SJSA1 (cell line): ENCODE measurements around the gene CEACAM20. TPM values are rescaled to one million over a fixed set of nuclear protein-coding genes. Genes with fewer than 3 reads are reported as not detected.
"Not testable (repeated sequence)": the region's sequence is repeated elsewhere in the genome, so short reads cannot be mapped to it uniquely, and the experiment has no call there.

Experiments used
- DNase-seq, 2 experiments: peaks; one replicate each; pipeline ENCODE4 v3.0.0-alpha.2; 2015 to 2020; ENCODE audit warnings: low spot score in 2 of 2, low read depth in 1 of 2
- H3K27ac ChIP-seq: fragments of 250-450 bp; sonication (Bioruptor Pico); 2 replicates; pipeline ENCODE4 v1.5.1; 2020; ENCODE audit warnings: mild to moderate bottlenecking, moderate library complexity
- H3K27me3 ChIP-seq: fragments of 250-450 bp; sonication (Bioruptor Pico); replicated peaks from 2 replicates; pipeline ENCODE4 v1.5.1; 2020; ENCODE audit warnings: mild to moderate bottlenecking, moderate library complexity
- H3K36me3 ChIP-seq: fragments of 250-450 bp; sonication (Bioruptor Pico); 2 replicates; pipeline ENCODE4 v1.5.1; 2020; ENCODE audit warnings: mild to moderate bottlenecking
- H3K4me1 ChIP-seq: fragments of 250-450 bp; sonication (Bioruptor Pico); replicated peaks from 2 replicates; pipeline ENCODE4 v1.6.1; 2021; ENCODE audit warnings: mild to moderate bottlenecking
- H3K4me3 ChIP-seq: fragments of 250-450 bp; sonication (Bioruptor Pico); 2 replicates; pipeline ENCODE4 v1.5.1; 2020; ENCODE audit warnings: mild to moderate bottlenecking
- H3K9me3 ChIP-seq: fragments of 250-450 bp; sonication (Bioruptor Pico); replicated peaks from 2 replicates; pipeline ENCODE4 v1.5.1; 2020; ENCODE audit warnings: mild to moderate bottlenecking
- total RNA-seq: library from RNA; depleted of rRNA; stranded (reverse); fragments of >200 nt; shearing (Covaris generic); gene quantifications from 2 replicates; pipeline ENCODE4 v1.2.3, GENCODE V29; 2014

Gene CEACAM20
- total RNA-seq, 1 experiment from 2014 or later: 0.08 TPM

- H3K4me3 ChIP-seq, DNase-seq, H3K36me3 ChIP-seq, H3K9me3 ChIP-seq, H3K27me3 ChIP-seq, H3K27ac ChIP-seq: not testable (repeated sequence)
- H3K4me1 ChIP-seq: peaks cover 42% of the 10 kb centered on the region
These were observed 5.9 kb upstream of the CEACAM20 start for GRCh38 chr19:44535361-44535760.

- Histone ChIP-seq H3K36me3 (no peaks in the 10 kb centered on the region), H3K27me3 (no peaks in the 10 kb centered on the region), H3K4me3 (no peak overlapping the region), H3K4me1 (peaks cover 43% of the 10 kb centered on the region), H3K27ac (peak overlapping the region; percentile 56), H3K9me3 (no peaks in the 10 kb centered on the region)
- DNase-seq: peak; percentile 82 to 92
These were observed 3.3 kb upstream of the CEACAM20 start for GRCh38 chr19:44532819-44533218.

GRCh38 chr19:44530777-44531176 lies 1.3 kb upstream of the CEACAM20 start:
- Histone ChIP-seq H3K4me3 (no peak overlapping the region), H3K27ac (0 out of 2 replicates have a peak overlapping the region, but pooled peaks have one; percentile 22), H3K36me3 (no peaks in the 10 kb centered on the region), H3K9me3 (no peaks in the 10 kb centered on the region), H3K4me1 (peaks cover 36% of the 10 kb centered on the region), H3K27me3 (no peaks in the 10 kb centered on the region)
- peak in 1 of 2 experiments; percentile 64 for DNase-seq

GRCh38 chr19:44527554-44527953 lies 1.9 kb downstream of the CEACAM20 start:
- no peak overlapping the region for H3K4me3 ChIP-seq
- H3K4me1 ChIP-seq: peaks cover 21% of the 10 kb centered on the region
- no peaks in the 10 kb centered on the region for H3K36me3 ChIP-seq
- DNase-seq: no peak
- no peaks in the 10 kb centered on the region for H3K9me3 ChIP-seq
- no peak overlapping the region for H3K27ac ChIP-seq
- no peaks in the 10 kb centered on the region for H3K27me3 ChIP-seq

GRCh38 chr19:44525721-44526430 lies 3.6 kb downstream of the CEACAM20 start:
- no peaks in the 10 kb centered on the region for H3K27me3 ChIP-seq
- H3K4me1 ChIP-seq: peaks cover 6% of the 10 kb centered on the region
- no peaks in the 10 kb centered on the region for H3K9me3 ChIP-seq
- H3K27ac ChIP-seq: no peak overlapping the region
- no peak overlapping the region for H3K4me3 ChIP-seq
- H3K36me3 ChIP-seq: no peaks in the 10 kb centered on the region
- DNase-seq: no peak

GRCh38 chr19:44521370-44521769 lies 8.1 kb downstream of the CEACAM20 start:
- Histone ChIP-seq H3K9me3 (no peaks in the 10 kb centered on the region), H3K36me3 (no peaks in the 10 kb centered on the region), H3K27me3 (no peaks in the 10 kb centered on the region), H3K27ac (no peak overlapping the region), H3K4me1 (peaks cover 10% of the 10 kb centered on the region), H3K4me3 (no peak overlapping the region)
- DNase-seq: no peak

- Histone ChIP-seq H3K4me3 (no peak overlapping the region), H3K27me3 (no peaks in the 10 kb centered on the region), H3K27ac (no peak overlapping the region), H3K36me3 (no peaks in the 10 kb centered on the region), H3K4me1 (peaks cover 18% of the 10 kb centered on the region), H3K9me3 (no peaks in the 10 kb centered on the region)
- peak; percentile 53 to 62 for DNase-seq
These were observed 12.3 kb downstream of the CEACAM20 start for GRCh38 chr19:44517146-44517545.

- DNase-seq: no peak
These were observed 13.6 kb downstream of the CEACAM20 start for GRCh38 chr19:44515907-44516306.

GRCh38 chr19:44515031-44515430 lies 14.4 kb downstream of the CEACAM20 start:
- no peak for DNase-seq

More at GRCh38 chr19:44515907-44516306, 13.6 kb downstream of the CEACAM20 start:
- H3K27me3 ChIP-seq: no peaks in the 10 kb centered on the region
- no peak overlapping the region for H3K27ac ChIP-seq
- H3K4me1 ChIP-seq: peaks cover 18% of the 10 kb centered on the region
- no peaks in the 10 kb centered on the region for H3K9me3 ChIP-seq
- no peaks in the 10 kb centered on the region for H3K36me3 ChIP-seq
- H3K4me3 ChIP-seq: no peak overlapping the region

GRCh38 chr19:44512326-44513298 lies 16.9 kb downstream of the CEACAM20 start:
- no peak overlapping the region for H3K4me3 ChIP-seq
- H3K9me3 ChIP-seq: no peaks in the 10 kb centered on the region
- no peak overlapping the region for H3K27ac ChIP-seq
- peaks cover 18% of the 10 kb centered on the region for H3K4me1 ChIP-seq
- DNase-seq: peak; percentile 41 to 59
- no peaks in the 10 kb centered on the region for H3K27me3 ChIP-seq
- no peaks in the 10 kb centered on the region for H3K36me3 ChIP-seq

More at GRCh38 chr19:44515031-44515430, 14.4 kb downstream of the CEACAM20 start:
- Histone ChIP-seq H3K27ac (no peak overlapping the region), H3K4me1 (peaks cover 18% of the 10 kb centered on the region), H3K27me3 (no peaks in the 10 kb centered on the region), H3K4me3 (no peak overlapping the region), H3K9me3 (no peaks in the 10 kb centered on the region), H3K36me3 (no peaks in the 10 kb centered on the region)

- H3K4me1 ChIP-seq: peaks cover 8% of the 10 kb centered on the region
- DNase-seq: no peak
- no peaks in the 10 kb centered on the region for H3K27me3 ChIP-seq
- H3K36me3 ChIP-seq: no peaks in the 10 kb centered on the region
- no peaks in the 10 kb centered on the region; the same call in 1 of the 2 replicates for H3K9me3 ChIP-seq
- no peak overlapping the region for H3K4me3 ChIP-seq
- H3K27ac ChIP-seq: no peak overlapping the region
These were observed 20.0 kb downstream of the CEACAM20 start for GRCh38 chr19:44509478-44509877.

GRCh38 chr19:44499962-44500949 lies 29.2 kb downstream of the CEACAM20 start, which contains the start of gene ZNF180:
Gene ZNF180 (minus strand): TSS chr19:44500522. CDS start chr19:44497334, 3,188 bp downstream.
- peak; percentile 95 to 98 for DNase-seq
- H3K27me3 ChIP-seq: no peaks in the 10 kb centered on the region
- peak within 1 kb of the TSS; percentile 63 for H3K27ac ChIP-seq
- H3K36me3 ChIP-seq: peaks cover 49% of the 10 kb centered on the region
- peak within 1 kb of the TSS; percentile 71 for H3K4me3 ChIP-seq
- peaks cover 7% of the 10 kb centered on the region for H3K4me1 ChIP-seq
- H3K9me3 ChIP-seq: peaks cover 35% of the 10 kb centered on the region

- H3K9me3 ChIP-seq: peaks cover 39% of the 10 kb centered on the region
- DNase-seq: no peak
These were observed 29.9 kb downstream of the CEACAM20 start for GRCh38 chr19:44499559-44499958.

More at GRCh38 chr19:44499559-44499958, 29.9 kb downstream of the CEACAM20 start:
- peaks cover 56% of the 10 kb centered on the region for H3K36me3 ChIP-seq
- no peak overlapping the region for H3K27ac ChIP-seq
- H3K27me3 ChIP-seq: no peaks in the 10 kb centered on the region
- peak overlapping the region; percentile 71 for H3K4me3 ChIP-seq
- peaks cover 7% of the 10 kb centered on the region for H3K4me1 ChIP-seq
